HepG2 (cell line): Measurements from ENCODE around the gene RAB29. TPM values are rescaled to one million over a fixed set of nuclear protein-coding genes. Genes with fewer than 3 reads are reported as not detected.

Source experiments
- MLLT10 ChIP-seq: sonication (generic); formaldehyde crosslinking; IDR thresholded peaks from 2 replicates; pipeline ENCODE4 v1.4.0; 2020; ENCODE audit warnings: missing genetic modification reagents
- MNT ChIP-seq: fragments of 450-650 bp; IDR thresholded peaks from 2 replicates; pipeline ENCODE4 v1.6.1; 2016
- XRCC5 ChIP-seq: fragments of 200-400 bp; formaldehyde crosslinking; optimal IDR thresholded peaks from 2 replicates; pipeline ENCODE3; 2017; ENCODE audit warnings: mild to moderate bottlenecking, low read length
- ZNF318 ChIP-seq: sonication (generic); formaldehyde crosslinking; IDR thresholded peaks from 2 replicates; pipeline ENCODE4 v1.4.0; 2020; ENCODE audit warnings: mild to moderate bottlenecking, missing genetic modification reagents
- ZNF34 ChIP-seq: sonication (generic); formaldehyde crosslinking; IDR thresholded peaks from 2 replicates; pipeline ENCODE4 v1.4.0; 2020; ENCODE audit warnings: mild to moderate bottlenecking, missing genetic modification reagents, borderline replicate concordance
- ZNF615 ChIP-seq: sonication (generic); formaldehyde crosslinking; IDR thresholded peaks from 2 replicates; pipeline ENCODE4 v1.5.0; 2020; ENCODE audit warnings: mild to moderate bottlenecking, missing genetic modification reagents, borderline replicate concordance
- polyA plus RNA-seq, 8 experiments: library from polyadenylated mRNA; depleted of rRNA in 3 of 8; stranded (reverse) in 7 of 8; unstranded in 1 of 8; fragments of >200 nt; fragmentation: Illumina TruSeq in 4 of 8; extraction: Trizol in 4 of 8; gene quantifications; 2 replicates each; pipeline versions ENCODE4 v1.2.1 to v1.2.3, GENCODE V29; 2011 to 2016; ENCODE audit warnings: low read depth in 4 of 8, missing spikeins in 1 of 8, mixed read lengths in 1 of 8; ENCODE audit not compliant: insufficient read depth in 1 of 8
- total RNA-seq, 5 experiments: library from RNA; depleted of rRNA; stranded (reverse); fragments of >200 nt; fragmentation: Illumina TruSeq; extraction: Trizol; gene quantifications; 2 replicates each; pipeline ENCODE4 v1.2.3, GENCODE V29; 2016; ENCODE audit warnings: low read depth in 1 of 5
- TF ChIP-seq, protein P1 (sequence below): sonication (generic); formaldehyde crosslinking; IDR thresholded peaks from 2 replicates; pipeline ENCODE4 v1.8.1; 2023; ENCODE audit warnings: mild to moderate bottlenecking, missing genetic modification reagents
- TF ChIP-seq, protein P2 (sequence below): sonication (generic); formaldehyde crosslinking; IDR thresholded peaks from 2 replicates; pipeline ENCODE4; 2020; ENCODE audit warnings: missing genetic modification reagents, mild to moderate bottlenecking, borderline replicate concordance

Gene RAB29
- total and polyA plus RNA-seq, 2 of the 13 experiments (the other 11 are each of a cell fraction or from before 2014, with no cell fraction given): 8.7 to 10.1 TPM

GRCh38 chr1:205750138-205751035 lies 24.9 kb downstream of the RAB29 start, which contains the start of gene NUCKS1 (continued):
- TF ChIP-seq, protein P1, sequence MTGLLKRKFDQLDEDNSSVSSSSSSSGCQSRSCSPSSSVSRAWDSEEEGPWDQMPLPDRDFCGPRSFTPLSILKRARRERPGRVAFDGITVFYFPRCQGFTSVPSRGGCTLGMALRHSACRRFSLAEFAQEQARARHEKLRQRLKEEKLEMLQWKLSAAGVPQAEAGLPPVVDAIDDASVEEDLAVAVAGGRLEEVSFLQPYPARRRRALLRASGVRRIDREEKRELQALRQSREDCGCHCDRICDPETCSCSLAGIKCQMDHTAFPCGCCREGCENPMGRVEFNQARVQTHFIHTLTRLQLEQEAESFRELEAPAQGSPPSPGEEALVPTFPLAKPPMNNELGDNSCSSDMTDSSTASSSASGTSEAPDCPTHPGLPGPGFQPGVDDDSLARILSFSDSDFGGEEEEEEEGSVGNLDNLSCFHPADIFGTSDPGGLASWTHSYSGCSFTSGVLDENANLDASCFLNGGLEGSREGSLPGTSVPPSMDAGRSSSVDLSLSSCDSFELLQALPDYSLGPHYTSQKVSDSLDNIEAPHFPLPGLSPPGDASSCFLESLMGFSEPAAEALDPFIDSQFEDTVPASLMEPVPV (CRISPR knock-in tag): no peak
- peak; percentile 67 for TF ChIP-seq XRCC5
- no peak for TF ChIP-seq ZNF34 (CRISPR knock-in tag)
- no peak for TF ChIP-seq ZNF318
- TF ChIP-seq, protein P2, sequence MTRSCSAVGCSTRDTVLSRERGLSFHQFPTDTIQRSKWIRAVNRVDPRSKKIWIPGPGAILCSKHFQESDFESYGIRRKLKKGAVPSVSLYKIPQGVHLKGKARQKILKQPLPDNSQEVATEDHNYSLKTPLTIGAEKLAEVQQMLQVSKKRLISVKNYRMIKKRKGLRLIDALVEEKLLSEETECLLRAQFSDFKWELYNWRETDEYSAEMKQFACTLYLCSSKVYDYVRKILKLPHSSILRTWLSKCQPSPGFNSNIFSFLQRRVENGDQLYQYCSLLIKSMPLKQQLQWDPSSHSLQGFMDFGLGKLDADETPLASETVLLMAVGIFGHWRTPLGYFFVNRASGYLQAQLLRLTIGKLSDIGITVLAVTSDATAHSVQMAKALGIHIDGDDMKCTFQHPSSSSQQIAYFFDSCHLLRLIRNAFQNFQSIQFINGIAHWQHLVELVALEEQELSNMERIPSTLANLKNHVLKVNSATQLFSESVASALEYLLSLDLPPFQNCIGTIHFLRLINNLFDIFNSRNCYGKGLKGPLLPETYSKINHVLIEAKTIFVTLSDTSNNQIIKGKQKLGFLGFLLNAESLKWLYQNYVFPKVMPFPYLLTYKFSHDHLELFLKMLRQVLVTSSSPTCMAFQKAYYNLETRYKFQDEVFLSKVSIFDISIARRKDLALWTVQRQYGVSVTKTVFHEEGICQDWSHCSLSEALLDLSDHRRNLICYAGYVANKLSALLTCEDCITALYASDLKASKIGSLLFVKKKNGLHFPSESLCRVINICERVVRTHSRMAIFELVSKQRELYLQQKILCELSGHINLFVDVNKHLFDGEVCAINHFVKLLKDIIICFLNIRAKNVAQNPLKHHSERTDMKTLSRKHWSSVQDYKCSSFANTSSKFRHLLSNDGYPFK (CRISPR knock-in tag): peak; percentile 87; the same call in 1 of the 2 replicates
- peak; percentile 9; the same call in 1 of the 2 replicates for TF ChIP-seq MNT
- TF ChIP-seq ZNF615: no peak
- TF ChIP-seq MLLT10 (CRISPR knock-in tag): no peak
